ENCODE results near the gene SH3RF1. TPM values are rescaled to one million over a fixed set of nuclear protein-coding genes. Genes with fewer than 3 reads are reported as not detected.
"Not testable (repeated sequence)": the region's sequence is repeated elsewhere in the genome, so short reads cannot be mapped to it uniquely, and the experiment has no call there.

Gene SH3RF1
- total RNA-seq, 1 donor from 2014 or later: 0.16 TPM

DNA sequence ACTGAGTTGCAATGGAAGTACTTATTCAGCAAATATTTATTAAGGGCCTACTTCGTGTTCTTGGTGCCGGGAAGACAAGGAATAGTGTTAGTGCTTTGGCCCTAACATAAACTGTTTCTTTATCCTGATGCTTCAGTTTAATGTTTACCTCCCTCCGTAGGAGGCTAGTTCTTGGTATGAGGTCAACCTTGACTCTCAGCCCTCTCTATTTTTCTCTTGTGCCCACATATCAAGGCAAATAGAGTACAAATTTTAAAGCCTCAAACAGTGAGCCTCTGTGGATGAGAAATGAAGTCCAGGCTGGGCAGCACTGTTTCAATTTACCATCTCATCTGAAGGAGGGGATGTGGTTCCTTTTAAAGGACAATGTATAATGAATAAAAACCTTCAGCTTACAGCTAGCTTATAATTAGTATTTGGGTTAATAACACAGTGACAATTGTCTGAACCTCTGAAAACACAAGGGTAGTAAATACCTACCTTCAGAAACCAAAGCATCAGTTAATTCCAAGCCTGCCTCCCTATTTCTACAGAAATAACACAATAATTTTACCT is 68.5 kb downstream of the SH3RF1 start:
- intact Hi-C loops (cut with micrococcal nuclease): no loop called here

DNA sequence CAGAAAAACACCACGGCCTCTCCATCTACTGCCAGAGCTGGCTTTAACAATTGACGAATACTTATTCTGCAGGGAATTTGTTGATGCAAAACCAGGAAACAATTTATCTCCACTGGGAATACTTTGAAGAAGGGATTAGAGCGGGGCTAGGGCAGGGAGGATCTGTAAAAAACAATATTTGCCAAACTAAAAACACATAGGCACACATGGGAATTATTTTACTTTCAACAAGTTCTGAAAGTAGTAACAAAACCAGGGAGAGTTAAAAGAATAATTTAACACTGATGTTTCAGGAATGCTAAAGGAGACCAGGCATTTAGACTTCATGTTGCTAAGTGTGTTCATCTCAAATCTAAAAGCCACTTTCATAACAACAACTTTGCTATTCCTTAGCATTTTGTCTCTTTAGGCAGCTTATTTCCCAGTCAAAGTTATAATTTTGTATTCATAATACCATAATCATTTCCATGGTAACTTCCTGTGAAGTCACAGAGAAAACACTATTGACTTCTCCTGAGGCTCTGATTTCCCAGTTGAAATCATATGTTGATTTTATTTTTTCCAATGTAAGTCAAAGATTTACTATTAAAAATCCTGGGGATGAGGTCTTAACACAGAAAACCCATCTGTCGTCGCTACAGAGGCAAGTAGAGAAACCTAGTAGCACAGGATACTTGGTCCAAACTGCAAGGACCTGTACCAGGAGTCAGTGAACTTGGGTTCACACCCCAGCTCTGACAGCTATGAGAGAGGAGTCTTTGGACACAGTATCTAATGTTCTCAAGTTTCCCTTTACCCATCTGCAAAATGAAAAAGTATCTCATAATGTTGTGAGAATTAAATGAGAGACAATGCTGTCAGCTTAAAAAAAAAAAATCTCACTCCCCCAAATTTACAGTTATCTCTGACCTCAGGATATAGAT is 69.3 kb downstream of the SH3RF1 start:
- intact Hi-C loops (cut with micrococcal nuclease): no loop called here

- intact Hi-C loops (cut with micrococcal nuclease): no loop called here
Observed at GRCh38 chr4:169200361-169201030, 70.3 kb downstream of the SH3RF1 start.

DNA sequence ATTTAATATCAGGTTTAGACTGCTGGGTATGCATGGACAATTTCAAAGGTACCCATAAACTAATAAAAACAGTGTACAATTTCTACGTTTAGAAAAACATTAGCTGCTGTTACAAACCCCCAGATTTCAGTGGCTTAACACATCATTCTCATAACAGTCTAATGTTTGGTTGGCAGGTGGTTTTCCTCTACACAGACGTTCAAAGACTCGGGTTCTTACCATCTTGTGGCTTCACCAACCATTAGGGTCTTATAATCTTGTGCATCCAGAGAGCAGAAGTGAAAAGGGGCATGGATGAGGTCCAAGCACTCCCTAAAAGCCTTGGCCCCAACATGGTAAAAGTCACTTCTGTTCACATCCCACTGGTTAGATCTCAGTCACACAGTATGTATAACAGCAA is 71.6 kb downstream of the SH3RF1 start:
- intact Hi-C loops (cut with micrococcal nuclease): no loop called here

- intact Hi-C loops (cut with micrococcal nuclease): no loop called here
Observed at GRCh38 chr4:169198167-169198566, 72.6 kb downstream of the SH3RF1 start.

- intact Hi-C loops (cut with micrococcal nuclease): not testable (repeated sequence)
Observed at GRCh38 chr4:169197206-169197605, 73.5 kb downstream of the SH3RF1 start.

- intact Hi-C loops (cut with micrococcal nuclease): no loop called here
Observed at GRCh38 chr4:169195032-169195431, 75.7 kb downstream of the SH3RF1 start.

- intact Hi-C loops (cut with micrococcal nuclease): not testable (repeated sequence)
Observed at GRCh38 chr4:169189968-169190367, 80.8 kb downstream of the SH3RF1 start.

- intact Hi-C loops (cut with micrococcal nuclease): no loop called here
Observed at GRCh38 chr4:169189372-169189771, 81.4 kb downstream of the SH3RF1 start.

GRCh38 chr4:169188204-169188603 is 82.6 kb downstream of the SH3RF1 start:
- intact Hi-C loops (cut with micrococcal nuclease): no loop called here

DNA sequence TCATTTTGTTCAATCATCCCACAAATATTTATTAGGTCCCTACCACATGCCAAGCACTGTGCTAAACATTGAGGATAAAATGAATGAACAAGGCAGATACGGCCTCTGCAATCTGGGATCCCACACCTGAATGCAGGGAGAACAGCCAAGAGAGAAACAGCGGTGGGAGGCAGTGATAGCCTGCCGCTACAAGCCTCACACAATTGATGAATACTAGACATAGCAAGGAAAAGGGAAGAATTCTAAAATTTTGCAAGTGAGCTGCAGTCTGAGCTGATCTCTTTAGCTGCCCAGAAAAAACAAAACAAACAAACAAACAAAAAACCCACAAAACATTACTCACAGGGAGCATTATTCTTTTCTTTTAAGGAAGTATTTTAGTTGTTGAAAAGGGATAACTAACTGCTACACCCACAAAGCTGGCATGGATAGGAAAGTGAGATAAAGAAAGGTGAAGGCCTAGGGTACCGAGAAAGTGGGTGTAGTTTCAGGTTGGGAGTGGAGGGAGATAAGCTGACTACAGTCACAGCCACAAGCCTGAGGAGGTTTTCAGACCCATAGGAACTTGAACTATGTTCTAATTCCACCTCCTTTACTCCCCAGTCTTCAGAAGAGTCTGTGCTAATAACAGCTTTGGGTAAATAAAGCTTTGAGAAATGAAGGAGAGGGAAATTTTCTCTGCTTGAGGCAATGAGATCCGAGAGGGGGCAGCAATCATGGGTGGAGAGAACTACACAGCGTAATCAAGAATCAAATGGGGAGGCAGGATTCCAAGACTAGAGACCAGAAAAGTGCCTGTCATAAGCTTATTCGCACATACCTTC is 85.4 kb downstream of the SH3RF1 start:
- intact Hi-C loops (cut with micrococcal nuclease): no loop called here

DNA sequence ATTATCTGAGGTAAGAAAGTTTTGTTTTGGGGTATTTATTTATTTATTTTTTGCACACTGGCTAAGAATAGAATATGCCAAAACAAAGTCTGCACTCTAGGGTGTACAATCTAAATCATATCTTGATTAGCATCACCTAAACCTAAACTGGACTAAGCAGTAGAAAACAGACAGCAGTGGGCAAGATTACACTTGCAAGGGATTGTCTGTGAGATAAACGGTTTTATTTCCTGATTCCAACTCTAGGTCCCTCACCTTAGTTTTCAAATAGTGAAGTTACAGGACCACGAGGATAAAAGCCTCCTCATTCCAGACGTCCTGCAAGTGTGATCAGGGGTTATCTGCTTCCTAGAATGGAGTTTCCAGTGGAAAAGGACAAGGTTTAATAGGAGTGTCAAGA is 86.1 kb downstream of the SH3RF1 start:
- intact Hi-C loops (cut with micrococcal nuclease): no loop called here

GRCh38 chr4:169184236-169184635 is 86.5 kb downstream of the SH3RF1 start:
- intact Hi-C loops (cut with micrococcal nuclease): no loop called here

DNA sequence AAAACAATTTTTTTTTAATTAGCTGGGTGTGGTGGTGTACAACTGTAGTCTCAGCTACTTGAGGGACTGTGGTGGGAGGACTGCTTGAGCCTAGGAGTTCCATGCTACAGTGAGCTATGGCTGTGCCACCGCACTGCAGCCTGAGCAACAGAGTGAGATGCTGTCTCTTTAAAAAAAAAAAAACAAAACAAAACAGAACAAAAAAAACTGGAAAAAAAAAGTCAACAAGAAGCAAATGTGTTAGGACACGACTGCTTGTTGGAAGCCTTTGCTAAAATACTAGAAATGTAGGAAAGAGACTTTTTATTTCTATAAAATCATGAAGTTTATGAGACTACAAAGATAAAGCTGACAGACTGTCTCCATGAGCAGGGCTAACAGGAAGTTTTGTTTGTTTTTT is 87.2 kb downstream of the SH3RF1 start:
- intact Hi-C loops (cut with micrococcal nuclease): no loop called here

- intact Hi-C loops (cut with micrococcal nuclease): no loop called here
Observed at GRCh38 chr4:169179609-169180521, 90.9 kb downstream of the SH3RF1 start.

GRCh38 chr4:169178092-169178491 is 92.7 kb downstream of the SH3RF1 start:
- intact Hi-C loops (cut with micrococcal nuclease): not testable (repeated sequence)

DNA sequence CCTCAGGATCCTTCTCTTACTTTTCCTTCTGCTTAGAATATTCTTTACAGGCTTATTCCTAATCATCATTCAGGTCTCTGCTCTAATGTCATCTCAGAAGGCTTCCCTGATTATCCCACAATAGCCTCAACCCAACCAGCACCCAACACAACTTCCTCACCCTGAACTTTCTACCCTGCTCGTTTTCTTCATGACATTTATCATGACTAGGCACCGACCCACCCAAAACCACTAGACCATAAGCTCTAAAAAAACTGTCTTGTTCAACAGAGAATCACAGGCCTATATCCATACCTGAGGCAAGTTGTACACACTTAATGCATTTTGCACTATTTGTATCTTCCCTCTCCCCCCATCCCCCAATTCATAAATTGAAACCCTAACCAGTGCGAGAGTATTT is 95.3 kb downstream of the SH3RF1 start:
- intact Hi-C loops (cut with micrococcal nuclease): no loop called here

- intact Hi-C loops (cut with micrococcal nuclease): no loop called here
Observed at GRCh38 chr4:169175035-169175434, 95.7 kb downstream of the SH3RF1 start.

DNA sequence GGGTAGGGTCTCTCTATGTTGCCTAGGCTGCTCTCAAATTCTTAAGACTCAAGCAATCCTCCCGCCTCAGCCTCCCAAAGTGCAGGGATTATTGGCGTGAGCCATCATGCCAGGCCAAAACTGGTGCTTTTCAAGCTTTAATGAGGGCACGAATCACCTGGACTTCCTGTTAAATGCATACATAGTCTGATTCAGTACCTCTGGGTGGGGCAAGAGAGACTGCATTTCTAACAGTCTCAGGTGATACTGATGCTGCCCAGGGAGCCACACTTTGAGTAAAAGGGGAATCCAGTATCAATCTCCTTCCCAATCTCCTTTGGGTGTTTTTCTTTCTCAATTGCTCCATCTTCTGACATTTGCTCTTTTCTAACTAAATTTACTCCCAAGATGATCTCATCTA is 96.5 kb downstream of the SH3RF1 start:
- intact Hi-C loops (cut with micrococcal nuclease): no loop called here
